PC-3 (cell line): Measurements from ENCODE around the gene TANGO6. TPM values are rescaled to one million over a fixed set of nuclear protein-coding genes. Genes with fewer than 3 reads are reported as not detected.

ENCODE experiments used
- ATAC-seq: fragments of 200-7000 bp; cut with Tn5 transposase; 2 replicates; pipeline ENCODE4 v1.9.1; 2020; ENCODE audit warnings: mild to moderate bottlenecking, moderate library complexity
- BruUV-seq: library from RNA; stranded (reverse); fragments of 400-500 nt; replicated peaks from 2 replicates; lab custom pipeline; 2021; lab: Mats Ljungman, UMichigan
- CTCF ChIA-PET: fragments of 300-600 bp; sonication (Branson Sonifier 250); formaldehyde crosslinking; loops from one replicate; lab custom pipeline; 2022; ENCODE audit warnings: antibody characterized with exemption; lab: Charles Lee
- POLR2A ChIA-PET: fragments of 300-600 bp; sonication (Branson Sonifier 250); formaldehyde crosslinking; loops from one replicate; lab custom pipeline; 2022; ENCODE audit warnings: antibody characterized with exemption; ENCODE audit not compliant: unreplicated experiment; lab: Charles Lee
- DNase-seq: peaks from one replicate; pipeline ENCODE4 v3.0.0-alpha.2; 2015
- H2AFZ ChIP-seq: fragments of 300-600 bp; sonication (generic); 2 replicates; pipeline ENCODE4 v1.6.0; 2016; ENCODE audit warnings: antibody characterized with exemption, low read length
- H3F3A ChIP-seq: fragments of 300-600 bp; sonication (generic); one replicate; pipeline ENCODE4 v1.6.0; 2017; ENCODE audit warnings: antibody characterized with exemption, low read length, control low read depth, mild to moderate bottlenecking; ENCODE audit not compliant: unreplicated experiment
- H3K27ac ChIP-seq: fragments of 300-600 bp; sonication (generic); 2 replicates; pipeline ENCODE4 v1.5.1; 2016; ENCODE audit warnings: mild to moderate bottlenecking, low read length
- H3K27me3 ChIP-seq: fragments of 300-600 bp; sonication (generic); 2 replicates; pipeline ENCODE4 v1.6.1; 2016; ENCODE audit warnings: low read length, mixed read lengths
- H3K36me3 ChIP-seq: fragments of 300-600 bp; sonication (generic); 2 replicates; pipeline ENCODE4 v1.6.1; 2016; ENCODE audit warnings: low read depth, mixed run types, low read length, mixed read lengths
- H3K4me1 ChIP-seq: fragments of 300-600 bp; sonication (generic); 2 replicates; pipeline ENCODE4 v1.5.1; 2016; ENCODE audit warnings: low read length; ENCODE audit not compliant: insufficient read depth
- H3K4me2 ChIP-seq: fragments of 300-600 bp; sonication (generic); 2 replicates; pipeline ENCODE4 v1.6.0; 2016; ENCODE audit warnings: low read length
- H3K4me3 ChIP-seq: fragments of 300-600 bp; sonication (generic); 2 replicates; pipeline ENCODE4 v1.5.1; 2016; ENCODE audit warnings: mild to moderate bottlenecking, low read length, mixed read lengths
- H3K79me2 ChIP-seq: fragments of 300-600 bp; sonication (generic); 2 replicates; pipeline ENCODE4 v1.6.1; 2017; ENCODE audit warnings: low read length, mixed read lengths
- H3K9ac ChIP-seq: fragments of 300-600 bp; sonication (generic); 2 replicates; pipeline ENCODE4 v1.6.0; 2016; ENCODE audit warnings: mild to moderate bottlenecking, low read length
- H3K9me2 ChIP-seq: fragments of 300-600 bp; sonication (generic); replicated peaks from 2 replicates; pipeline ENCODE4 v1.6.1; 2016; ENCODE audit warnings: mixed run types, low read length, mixed read lengths
- H3K9me3 ChIP-seq: fragments of 300-600 bp; sonication (generic); 2 replicates; pipeline ENCODE4 v1.6.1; 2016; ENCODE audit warnings: low read length, mixed read lengths
- H4K20me1 ChIP-seq: fragments of 300-600 bp; sonication (generic); 2 replicates; pipeline ENCODE4 v1.6.1; 2016; ENCODE audit warnings: low read length, mixed read lengths
- CTCF ChIP-seq: fragments of 300-600 bp; sonication (generic); conservative IDR thresholded peaks from 2 replicates; pipeline ENCODE4 v1.5.1; 2017; ENCODE audit warnings: antibody characterized with exemption, low read depth, mild to moderate bottlenecking, low read length
- EZH2 ChIP-seq: fragments of 300-600 bp; sonication (generic); IDR thresholded peaks from one replicate; pipeline ENCODE4 v1.6.1; 2017; ENCODE audit warnings: antibody characterized with exemption, mild to moderate bottlenecking, low read length; ENCODE audit not compliant: unreplicated experiment
- EZH2phosphoT487 ChIP-seq: fragments of 300-600 bp; sonication (generic); IDR thresholded peaks from 2 replicates; pipeline ENCODE4 v1.6.1; 2018; ENCODE audit warnings: mild to moderate bottlenecking, antibody characterized with exemption, low read length, borderline replicate concordance
- intact Hi-C: fragments of 100-400 bp; cut with micrococcal nuclease; formaldehyde crosslinking; loops from 2 replicates; pipeline ENCODE4 v1.9.0; 2023
- total RNA-seq: library from RNA; depleted of rRNA; stranded (reverse); fragments of >200 nt; gene quantifications from 2 replicates; pipeline ENCODE4 v1.2.3, GENCODE V29; 2014

The TANGO6 gene
- total RNA-seq, 1 experiment from 2014 or later = 9.4 TPM

- Histone ChIP-seq H3K36me3 (no peaks in the 10 kb centered on the region), H3K9ac (no peak overlapping the region), H3K27ac (no peak overlapping the region), H3K9me2 (no peaks in the 10 kb centered on the region), H3K4me2 (no peak overlapping the region), H3K4me1 (peaks cover 6% of the 10 kb centered on the region; the same call in 1 of the 2 replicates), H3F3A (no peaks in the 10 kb centered on the region), H3K4me3 (no peak overlapping the region), H4K20me1 (no peaks in the 10 kb centered on the region), H3K79me2 (no peaks in the 10 kb centered on the region), H3K9me3 (no peaks in the 10 kb centered on the region), H3K27me3 (no peaks in the 10 kb centered on the region), H2AFZ (no peak overlapping the region)
- DNase-seq (no peak), ATAC-seq (no peak)
- POLR2A ChIA-PET = no interaction called here
- intact Hi-C loops = no loop called here
- no TSS peak for BruUV-seq
- TF ChIP-seq EZH2phosphoT487 = no peak
- TF ChIP-seq EZH2 = no peak
- no peak for TF ChIP-seq CTCF
- CTCF ChIA-PET = no interaction called here
These were observed 190.0 kb downstream of the TANGO6 start for GRCh38 chr16:69033151-69033949.

- Histone ChIP-seq H3K9ac (no peak overlapping the region), H3K36me3 (no peaks in the 10 kb centered on the region), H3K4me2 (no peak overlapping the region), H3K9me3 (no peaks in the 10 kb centered on the region), H3K4me1 (peaks cover 18% of the 10 kb centered on the region), H3K27me3 (no peaks in the 10 kb centered on the region), H3F3A (no peaks in the 10 kb centered on the region), H3K9me2 (no peaks in the 10 kb centered on the region), H3K27ac (no peak overlapping the region), H3K4me3 (no peak overlapping the region), H4K20me1 (no peaks in the 10 kb centered on the region), H2AFZ (no peak overlapping the region), H3K79me2 (no peaks in the 10 kb centered on the region)
- TF ChIP-seq CTCF = no peak
- no peak for TF ChIP-seq EZH2
- TF ChIP-seq EZH2phosphoT487 = no peak
- ChIA-PET CTCF (no interaction called here), POLR2A (no interaction called here)
- DNase-seq = no peak
- BruUV-seq = no TSS peak
- no peak for ATAC-seq
- intact Hi-C loops = no loop called here
These were observed 192.0 kb downstream of the TANGO6 start for GRCh38 chr16:69035375-69035774.

- H3K27me3 ChIP-seq = no peaks in the 10 kb centered on the region
These were observed 193.2 kb downstream of the TANGO6 start for GRCh38 chr16:69036399-69037091.

More at GRCh38 chr16:69036399-69037091, 193.2 kb downstream of the TANGO6 start:
- H3K36me3 ChIP-seq = peaks cover 2% of the 10 kb centered on the region
- DNase-seq (no peak), ATAC-seq (no peak)
- H3K9me2 ChIP-seq = no peaks in the 10 kb centered on the region
- H3K4me1 ChIP-seq = peaks cover 21% of the 10 kb centered on the region
- no peak overlapping the region for H2AFZ ChIP-seq
- intact Hi-C loops = no loop called here
- no peaks in the 10 kb centered on the region for H3K9me3 ChIP-seq
- H3K79me2 ChIP-seq = no peaks in the 10 kb centered on the region
- no TSS peak for BruUV-seq
- no peaks in the 10 kb centered on the region for H3F3A ChIP-seq
- no peak for TF ChIP-seq EZH2
- no peak for TF ChIP-seq EZH2phosphoT487
- no peak for TF ChIP-seq CTCF
- POLR2A ChIA-PET = interaction anchor here (0.5 to 0.6 kb wide), 2 partner anchors 22 to 94 kb away, joined by 3 to 6 read pairs; no protein-coding TSS in a partner anchor
- H3K4me2 ChIP-seq = no peak overlapping the region
- CTCF ChIA-PET = no interaction called here
- no peak overlapping the region for H3K4me3 ChIP-seq
- no peak overlapping the region for H3K9ac ChIP-seq
- H3K27ac ChIP-seq = no peak overlapping the region
- H4K20me1 ChIP-seq = no peaks in the 10 kb centered on the region
